Heart left ventricle (tissue), 13 donors: ENCODE data around the gene PIP5K1B.

Source experiments
- POLR2A ChIP-seq, 2 donors: fragments of 450-650 bp; IDR thresholded peaks; one replicate each; pipeline ENCODE4 v1.6.1; 2017; ENCODE audit warnings: antibody characterized with exemption in 2 of 2, mild to moderate bottlenecking in 2 of 2, moderate library complexity in 2 of 2
- TF ChIP-seq, protein P1 (sequence below), 12 donors: fragments of 200-600 bp; sonication (generic) in 4 of 12; IDR thresholded peaks; one replicate each; pipeline versions ENCODE4 v1.5.0 to v1.8.0; 2018 to 2022; ENCODE audit warnings: antibody characterized with exemption in 12 of 12, mild to moderate bottlenecking in 5 of 12
- donor health status: ischemic (EF 13 %, LVEDD 7.1; RV severe dilation, severe dysfunction).
- donor health status: DM: no; HTN: yes; CAD: no.
- donor health status: DM: no; HTN: no; CAD: no.
- donor health status: ischemic (EF 25% LVEDD 6.9; RV normal size, moderate dysfunction).
- donor health status: ischemic (EF 25% LVEDD 5.7; RV mildly dilated, moderate dysfunction).
- donor health status: ischemic (EF 35%, LVEDD 5.7; RV mildly dilated, moderate dysfunction).
- donor health status: nonischemic (EF 11% LVEDD 7.7; RV severe dilation, severe dysfunction).
- donor health status: DM: yes; HTN: yes; CAD: no.
- donor health status: PGD.
- donor health status: ischemic (EF 29% LVEDD 5.4; RV normal size, mild dysfunction).
- donor health status: nonischemic (EF 23%, LVEDD 6.1; RV moderate dilation, normal function).

DNA sequence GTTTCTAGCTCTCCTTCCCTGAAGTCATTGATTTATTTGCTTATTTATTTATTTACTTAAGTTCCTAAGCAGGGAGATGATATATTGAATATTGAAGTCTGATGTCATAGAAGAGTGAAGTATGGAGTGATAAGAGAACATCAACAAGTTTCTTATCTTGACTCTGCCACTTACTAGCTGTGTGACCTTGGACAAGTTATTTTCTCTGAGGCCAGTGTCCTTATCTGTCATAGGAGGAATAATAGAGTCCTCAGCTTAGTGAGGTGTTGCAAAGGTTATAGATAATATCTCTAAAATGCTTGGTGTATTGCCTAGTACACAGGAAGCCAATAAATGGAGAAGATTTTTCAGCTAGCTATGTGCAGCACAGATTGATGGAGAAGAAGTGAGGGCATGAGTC is 32.4 kb upstream of the PIP5K1B start:
- TF ChIP-seq, protein P1, sequence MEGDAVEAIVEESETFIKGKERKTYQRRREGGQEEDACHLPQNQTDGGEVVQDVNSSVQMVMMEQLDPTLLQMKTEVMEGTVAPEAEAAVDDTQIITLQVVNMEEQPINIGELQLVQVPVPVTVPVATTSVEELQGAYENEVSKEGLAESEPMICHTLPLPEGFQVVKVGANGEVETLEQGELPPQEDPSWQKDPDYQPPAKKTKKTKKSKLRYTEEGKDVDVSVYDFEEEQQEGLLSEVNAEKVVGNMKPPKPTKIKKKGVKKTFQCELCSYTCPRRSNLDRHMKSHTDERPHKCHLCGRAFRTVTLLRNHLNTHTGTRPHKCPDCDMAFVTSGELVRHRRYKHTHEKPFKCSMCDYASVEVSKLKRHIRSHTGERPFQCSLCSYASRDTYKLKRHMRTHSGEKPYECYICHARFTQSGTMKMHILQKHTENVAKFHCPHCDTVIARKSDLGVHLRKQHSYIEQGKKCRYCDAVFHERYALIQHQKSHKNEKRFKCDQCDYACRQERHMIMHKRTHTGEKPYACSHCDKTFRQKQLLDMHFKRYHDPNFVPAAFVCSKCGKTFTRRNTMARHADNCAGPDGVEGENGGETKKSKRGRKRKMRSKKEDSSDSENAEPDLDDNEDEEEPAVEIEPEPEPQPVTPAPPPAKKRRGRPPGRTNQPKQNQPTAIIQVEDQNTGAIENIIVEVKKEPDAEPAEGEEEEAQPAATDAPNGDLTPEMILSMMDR (IDR thresholded peaks at IDR 0.05) = no peak
- no peak for TF ChIP-seq POLR2A (IDR thresholded peaks at IDR 0.05)
